Esophagus muscularis mucosa (tissue), 4 donors: ENCODE data around the gene MAEA. TPM values are rescaled to one million over a fixed set of nuclear protein-coding genes. Genes with fewer than 3 reads are reported as not detected.

Source experiments
- DNase-seq: peaks from one replicate; pipeline ENCODE4 v3.0.0-alpha.2; 2017; ENCODE audit errors: extremely low spot score
- H3K27ac ChIP-seq, 4 donors: fragments of 200-600 bp; sonication (generic); replicated peaks in 1 of 4; 1 replicate in 3 of 4; 2 replicates in 1 of 4; pipeline ENCODE4 v1.5.1; 2016 to 2019; ENCODE audit warnings: mild to moderate bottlenecking in 1 of 4
- H3K27me3 ChIP-seq, 4 donors: fragments of 200-600 bp; sonication (generic); one replicate each; pipeline versions ENCODE4 v1.5.1 to v1.6.0; 2016 to 2019
- H3K36me3 ChIP-seq, 4 donors: fragments of 200-600 bp; sonication (generic); one replicate each; pipeline ENCODE4 v1.5.1; 2016 to 2019
- H3K4me1 ChIP-seq, 4 donors: fragments of 200-600 bp; sonication (generic); one replicate each; pipeline ENCODE4 v1.5.1; 2016 to 2019
- H3K4me3 ChIP-seq, 4 donors: fragments of 200-600 bp; sonication (generic); 1 replicate in 2 of 4; 2 replicates in 2 of 4; pipeline ENCODE4 v1.5.1; 2016 to 2019; ENCODE audit warnings: mild to moderate bottlenecking in 4 of 4, moderate library complexity in 1 of 4
- H3K9me3 ChIP-seq, 4 donors: fragments of 200-600 bp; sonication (generic); 1 replicate in 3 of 4; 2 replicates in 1 of 4; pipeline ENCODE4 v1.5.1; 2016 to 2019
- EP300 ChIP-seq: sonication (generic); formaldehyde crosslinking; IDR thresholded peaks from one replicate; pipeline ENCODE4 v1.6.1; 2017; ENCODE audit warnings: antibody characterized with exemption
- POLR2A ChIP-seq: fragments of 450-650 bp; IDR thresholded peaks from one replicate; pipeline ENCODE4 v1.6.1; 2017; ENCODE audit warnings: antibody characterized with exemption, moderate library complexity, mild to moderate bottlenecking, low read depth
- POLR2AphosphoS5 ChIP-seq, 2 donors: sonication (generic); formaldehyde crosslinking; IDR thresholded peaks; one replicate each; pipeline ENCODE4 v1.6.1; 2017; ENCODE audit warnings: antibody characterized with exemption in 2 of 2
- WGBS: methylation state at CpG from one replicate; pipeline ENCODE4 v1.1.5; 2018; 5-methylcytosine and 5-hydroxymethylcytosine counted together
- intact Hi-C: fragments of 100-400 bp; cut with DNase I; formaldehyde crosslinking; loops from one replicate; pipeline ENCODE4 v1.15.1; 2023
- total RNA-seq, 4 donors: library from RNA; depleted of rRNA; stranded (reverse); fragments of >200 nt; gene quantifications; one replicate each; pipeline versions ENCODE4 v1.1.0 to v1.2.1, GENCODE V29; 2016
- TF ChIP-seq, protein P1 (sequence below), 3 experiments: fragments of 200-600 bp in 2 of 3; fragments of 450-650 bp in 1 of 3; sonication (generic) in 2 of 3; IDR thresholded peaks; one replicate each; pipeline ENCODE4 v1.5.1; 2017 to 2019; ENCODE audit warnings: antibody characterized with exemption in 3 of 3, mild to moderate bottlenecking in 2 of 3, moderate library complexity in 1 of 3

The MAEA gene
- total RNA-seq, 4 donors from 2014 or later: 54.5 to 63.1 (median 59.8) TPM

DNA sequence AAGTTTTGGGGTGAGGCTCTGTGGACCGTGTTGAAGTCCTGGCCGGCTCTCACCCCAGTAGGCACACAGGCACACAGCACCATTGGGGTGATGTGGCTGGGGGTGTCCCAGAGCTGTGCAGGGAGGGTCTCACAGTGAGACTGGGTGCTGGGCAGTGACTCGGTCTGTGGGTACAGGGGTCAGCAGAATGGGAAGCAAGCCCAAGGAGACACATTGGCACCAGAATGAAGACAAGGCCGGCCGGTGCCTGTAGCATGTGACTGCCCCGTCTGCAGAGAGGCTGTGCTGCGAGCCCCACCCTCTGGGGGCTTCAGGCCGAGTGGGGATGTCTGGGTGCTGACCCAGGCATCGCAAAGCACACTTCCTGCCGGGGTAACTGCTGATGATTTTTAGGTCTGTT lies 5.2 kb downstream of the MAEA start:
- Histone ChIP-seq H3K9me3 (no peaks in the 10 kb centered on the region), H3K27ac (peak overlapping the region in 2 of 4 donors; percentile 14 to 44), H3K27me3 (no peaks in the 10 kb centered on the region), H3K4me3 (peak overlapping the region in 1 of 4 donors; percentile 16), H3K4me1 (peaks cover 48 to 65% (median 54%) of the 10 kb centered on the region in 4 donors), H3K36me3 (peaks cover 24 to 35% (median 33%) of the 10 kb centered on the region in 4 donors)
- DNase-seq: no peak
- intact Hi-C loops: no loop called here
- WGBS: 50% methylated on average over 8 of the region's 10 CpGs
- no peak for TF ChIP-seq POLR2A
- TF ChIP-seq, protein P1, sequence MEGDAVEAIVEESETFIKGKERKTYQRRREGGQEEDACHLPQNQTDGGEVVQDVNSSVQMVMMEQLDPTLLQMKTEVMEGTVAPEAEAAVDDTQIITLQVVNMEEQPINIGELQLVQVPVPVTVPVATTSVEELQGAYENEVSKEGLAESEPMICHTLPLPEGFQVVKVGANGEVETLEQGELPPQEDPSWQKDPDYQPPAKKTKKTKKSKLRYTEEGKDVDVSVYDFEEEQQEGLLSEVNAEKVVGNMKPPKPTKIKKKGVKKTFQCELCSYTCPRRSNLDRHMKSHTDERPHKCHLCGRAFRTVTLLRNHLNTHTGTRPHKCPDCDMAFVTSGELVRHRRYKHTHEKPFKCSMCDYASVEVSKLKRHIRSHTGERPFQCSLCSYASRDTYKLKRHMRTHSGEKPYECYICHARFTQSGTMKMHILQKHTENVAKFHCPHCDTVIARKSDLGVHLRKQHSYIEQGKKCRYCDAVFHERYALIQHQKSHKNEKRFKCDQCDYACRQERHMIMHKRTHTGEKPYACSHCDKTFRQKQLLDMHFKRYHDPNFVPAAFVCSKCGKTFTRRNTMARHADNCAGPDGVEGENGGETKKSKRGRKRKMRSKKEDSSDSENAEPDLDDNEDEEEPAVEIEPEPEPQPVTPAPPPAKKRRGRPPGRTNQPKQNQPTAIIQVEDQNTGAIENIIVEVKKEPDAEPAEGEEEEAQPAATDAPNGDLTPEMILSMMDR (IDR thresholded peaks at IDR 0.05): no peak
- no peak for TF ChIP-seq EP300
- TF ChIP-seq POLR2AphosphoS5 (IDR thresholded peaks at IDR 0.05): no peak

DNA sequence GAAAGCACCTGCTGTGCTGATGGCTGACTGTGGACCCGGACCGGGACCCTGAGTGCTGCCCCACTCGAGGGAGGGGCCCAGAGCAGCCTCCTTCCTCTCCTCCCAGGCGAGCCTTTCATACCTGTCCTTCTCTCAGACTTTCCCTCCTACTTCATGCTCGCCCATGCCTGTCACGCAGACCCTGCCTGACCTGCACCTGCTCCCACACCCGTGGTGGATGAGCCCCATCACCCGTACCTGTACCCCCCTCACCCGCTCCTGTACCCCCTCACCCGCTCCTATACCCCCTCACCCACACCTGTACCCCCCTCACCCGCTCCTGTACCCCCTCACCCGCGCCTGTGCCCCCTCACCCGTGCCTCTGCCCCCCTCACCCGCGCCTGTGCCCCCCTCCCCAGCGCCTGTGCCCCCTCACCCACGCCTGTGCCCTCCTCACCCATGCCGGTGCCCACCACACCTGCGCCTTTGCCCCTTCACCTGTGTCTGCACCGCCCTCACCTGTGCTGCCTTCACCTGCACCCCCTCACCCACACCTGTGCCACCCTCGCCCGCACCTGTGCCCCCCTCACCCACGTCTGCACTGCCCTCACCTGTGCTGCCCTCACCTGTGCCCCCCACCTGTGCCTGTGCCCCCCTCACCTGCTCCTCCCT lies 5.8 kb downstream of the MAEA start:
- intact Hi-C loops: no loop called here
- peak overlapping the region in 2 of 4 donors; percentile 14 to 44 for H3K27ac ChIP-seq
- peaks cover 26 to 41% (median 39%) of the 10 kb centered on the region in 4 donors for H3K36me3 ChIP-seq
- H3K4me1 ChIP-seq: peaks cover 48 to 68% (median 54%) of the 10 kb centered on the region in 4 donors
- H3K9me3 ChIP-seq: no peaks in the 10 kb centered on the region
- no peak for DNase-seq
- 74% methylated on average over 23 of the region's 24 CpGs for WGBS
- TF ChIP-seq POLR2AphosphoS5 (IDR thresholded peaks at IDR 0.05) (no peak), EP300 (no peak), POLR2A (no peak)
- TF ChIP-seq, protein P1 (IDR thresholded peaks at IDR 0.05): no peak
- H3K27me3 ChIP-seq: no peaks in the 10 kb centered on the region
- no peak overlapping the region for H3K4me3 ChIP-seq

DNA sequence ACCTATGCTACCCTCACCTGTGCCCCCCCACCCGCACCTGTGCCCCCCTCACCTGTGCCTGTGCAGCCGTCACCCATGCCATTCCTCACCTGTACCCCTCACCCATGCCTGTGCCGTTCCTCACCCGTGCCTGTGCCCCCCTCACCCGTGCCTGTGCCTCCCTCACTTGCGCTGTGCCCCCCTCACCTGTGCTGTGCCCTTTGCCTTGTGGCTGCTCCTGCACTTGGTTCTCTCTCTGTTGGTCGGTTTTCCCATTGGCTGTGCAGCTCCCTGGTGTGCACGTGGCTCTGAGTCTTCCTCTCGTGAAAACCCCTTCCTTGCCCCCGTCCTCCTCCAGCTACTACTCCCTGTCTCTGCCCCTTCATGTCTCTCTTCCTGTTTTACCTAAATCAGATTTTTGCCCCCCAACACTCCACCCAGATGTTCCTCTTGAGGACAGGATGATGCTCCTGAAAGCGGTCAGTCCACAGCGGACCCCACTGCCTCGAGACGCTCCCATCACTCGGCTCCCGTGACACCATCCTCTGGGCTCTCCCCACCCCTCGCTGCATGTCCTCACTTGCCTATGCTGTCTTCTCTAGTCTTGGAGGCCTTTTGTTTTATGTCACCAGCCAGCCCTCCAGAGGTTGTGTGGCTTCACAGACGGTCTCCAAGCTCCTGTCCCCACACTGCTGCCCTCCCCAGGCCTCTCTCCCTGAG lies 6.8 kb downstream of the MAEA start:
- Histone ChIP-seq H3K9me3 (no peaks in the 10 kb centered on the region), H3K27ac (no peak overlapping the region), H3K27me3 (no peaks in the 10 kb centered on the region), H3K4me1 (peaks cover 39 to 68% (median 51%) of the 10 kb centered on the region in 4 donors), H3K36me3 (peaks cover 26 to 51% (median 45%) of the 10 kb centered on the region in 4 donors), H3K4me3 (no peak overlapping the region)
- 77% methylated on average over 17 of the region's 18 CpGs for WGBS
- no peak for DNase-seq
- intact Hi-C loops: no loop called here
- TF ChIP-seq EP300 (no peak), POLR2AphosphoS5 (IDR thresholded peaks at IDR 0.05) (no peak), POLR2A (no peak)
- TF ChIP-seq, protein P1 (IDR thresholded peaks at IDR 0.05): no peak

DNA sequence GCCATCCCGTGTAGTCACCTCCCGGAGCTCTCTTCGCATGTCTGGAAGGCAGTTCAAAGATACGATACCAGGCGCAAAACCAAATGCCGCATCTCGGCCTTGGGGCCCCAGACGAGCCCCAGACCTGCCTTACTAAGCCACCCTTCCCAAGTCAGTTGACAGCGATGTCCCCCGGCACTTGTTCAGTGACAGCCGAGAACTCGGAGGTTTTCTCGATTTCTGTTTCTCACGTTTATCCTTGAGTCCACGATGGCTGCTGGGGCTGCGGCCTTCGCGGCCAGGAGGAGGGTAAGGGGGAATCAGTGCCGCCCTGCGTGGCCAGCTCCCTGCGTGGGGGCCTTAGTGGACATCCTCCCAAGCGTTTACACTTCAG lies 7.3 kb downstream of the MAEA start:
- Histone ChIP-seq H3K36me3 (peaks cover 26 to 52% (median 45%) of the 10 kb centered on the region in 4 donors), H3K4me3 (no peak overlapping the region), H3K27ac (no peak overlapping the region), H3K9me3 (no peaks in the 10 kb centered on the region), H3K27me3 (no peaks in the 10 kb centered on the region), H3K4me1 (peaks cover 34 to 64% (median 46%) of the 10 kb centered on the region in 4 donors)
- intact Hi-C loops: no loop called here
- no peak for DNase-seq
- TF ChIP-seq EP300 (no peak), POLR2A (no peak), POLR2AphosphoS5 (IDR thresholded peaks at IDR 0.05) (no peak)
- TF ChIP-seq, protein P1 (IDR thresholded peaks at IDR 0.05): no peak
- 83% methylated on average over 22 of the region's 22 CpGs for WGBS
